Astrocyte (in vitro differentiated cells and primary cell): ENCODE measurements around the gene CFDP1.

Experiments
- EZH2 ChIP-seq: IDR thresholded peaks from 2 replicates; pipeline ENCODE4 v1.6.1; 2012; ENCODE audit warnings: mild to moderate bottlenecking, low read length, inconsistent platforms; ENCODE audit not compliant: insufficient read depth
- TF ChIP-seq, protein P1 (sequence below): IDR thresholded peaks from 2 replicates; pipeline ENCODE4 v1.5.1; 2011; ENCODE audit warnings: low read depth, mild to moderate bottlenecking, inconsistent platforms, low read length, moderate library complexity; ENCODE audit not compliant: insufficient read depth

DNA sequence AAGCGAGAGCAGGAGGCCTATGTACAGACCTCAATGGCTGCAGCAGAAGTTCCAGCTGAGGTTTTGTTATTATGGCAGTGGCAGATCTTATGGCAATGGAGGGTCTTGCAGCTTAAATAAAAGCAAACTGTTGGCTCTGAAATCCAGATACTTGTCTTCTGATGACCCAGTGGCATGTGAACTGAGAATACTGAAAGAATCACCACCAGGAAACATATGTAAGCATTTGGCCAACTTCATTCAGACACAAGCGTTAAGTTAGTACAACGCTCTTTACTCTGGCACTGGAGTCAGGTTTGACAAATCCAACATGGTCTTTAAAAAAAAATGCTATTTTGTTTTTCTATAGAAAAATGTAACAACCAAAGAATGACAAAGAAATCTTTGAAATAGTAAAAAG is 70.5 kb downstream of the CFDP1 start:
- TF ChIP-seq, protein P1, sequence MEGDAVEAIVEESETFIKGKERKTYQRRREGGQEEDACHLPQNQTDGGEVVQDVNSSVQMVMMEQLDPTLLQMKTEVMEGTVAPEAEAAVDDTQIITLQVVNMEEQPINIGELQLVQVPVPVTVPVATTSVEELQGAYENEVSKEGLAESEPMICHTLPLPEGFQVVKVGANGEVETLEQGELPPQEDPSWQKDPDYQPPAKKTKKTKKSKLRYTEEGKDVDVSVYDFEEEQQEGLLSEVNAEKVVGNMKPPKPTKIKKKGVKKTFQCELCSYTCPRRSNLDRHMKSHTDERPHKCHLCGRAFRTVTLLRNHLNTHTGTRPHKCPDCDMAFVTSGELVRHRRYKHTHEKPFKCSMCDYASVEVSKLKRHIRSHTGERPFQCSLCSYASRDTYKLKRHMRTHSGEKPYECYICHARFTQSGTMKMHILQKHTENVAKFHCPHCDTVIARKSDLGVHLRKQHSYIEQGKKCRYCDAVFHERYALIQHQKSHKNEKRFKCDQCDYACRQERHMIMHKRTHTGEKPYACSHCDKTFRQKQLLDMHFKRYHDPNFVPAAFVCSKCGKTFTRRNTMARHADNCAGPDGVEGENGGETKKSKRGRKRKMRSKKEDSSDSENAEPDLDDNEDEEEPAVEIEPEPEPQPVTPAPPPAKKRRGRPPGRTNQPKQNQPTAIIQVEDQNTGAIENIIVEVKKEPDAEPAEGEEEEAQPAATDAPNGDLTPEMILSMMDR = no peak
- no peak for TF ChIP-seq EZH2
